ENCODE results near the gene CELF2. TPM values are rescaled to one million over a fixed set of nuclear protein-coding genes. Genes with fewer than 3 reads are reported as not detected.

The CELF2 gene
- total RNA-seq, 1 experiment from 2014 or later: 28.7 TPM

DNA sequence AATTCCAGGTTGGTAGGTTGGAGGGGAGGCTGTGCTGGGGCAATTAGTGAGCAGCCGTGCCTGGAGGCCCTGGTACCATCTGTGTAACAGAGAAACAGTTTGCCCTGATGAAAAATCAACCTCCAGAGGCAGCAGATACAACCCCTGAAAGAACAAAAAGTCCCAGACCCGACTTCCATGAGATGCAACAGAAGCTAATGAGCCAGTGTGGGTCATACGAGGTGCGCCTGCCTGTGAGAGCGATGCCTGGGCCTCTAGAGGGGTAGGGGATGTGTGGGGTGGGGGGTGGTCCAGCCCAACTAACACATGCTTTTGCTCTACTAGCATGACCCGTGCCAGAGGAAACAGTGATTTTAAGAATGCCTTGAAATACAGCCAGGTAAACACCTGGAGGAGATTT is 39.3 kb downstream of the CELF2 start:
- Histone ChIP-seq H4K20me1 (ENCODE audit: control insufficient read depth, insufficient read depth, insufficient read length) (no peaks in the 10 kb centered on the region), H3K9ac (ENCODE audit: extremely low read depth, insufficient read length, low read length) (no peak overlapping the region), H2BK20ac (ENCODE audit: low read depth, low read length, poor library complexity, severe bottlenecking) (no peak overlapping the region), H3K18ac (ENCODE audit: insufficient read length, low read depth, low read length) (no peak overlapping the region), H3K23me2 (ENCODE audit: insufficient read length, low read depth, low read length, poor library complexity, severe bottlenecking) (no peaks in the 10 kb centered on the region), H3K4me1 (ENCODE audit: insufficient read depth, low read length) (no peaks in the 10 kb centered on the region), H3T11ph (ENCODE audit: low read length) (no peak overlapping the region), H3K27ac (ENCODE audit: insufficient read length, low read depth, low read length) (no peak overlapping the region), H2BK15ac (ENCODE audit: low read depth, low read length) (no peak overlapping the region), H4K8ac (replicated peaks; ENCODE audit: insufficient read length, low read depth, low read length) (no peak overlapping the region), H4K5ac (ENCODE audit: insufficient read length, low read depth, low read length) (no peak overlapping the region), H3K4me2 (ENCODE audit: insufficient read depth, insufficient read length, low read length) (no peak overlapping the region), H3K9me3 (ENCODE audit: control insufficient read depth, low read depth, low read length) (no peaks in the 10 kb centered on the region), H2AFZ (ENCODE audit: low read length) (no peak overlapping the region), H3K27me3 (ENCODE audit: insufficient read depth, low read length) (no peaks in the 10 kb centered on the region), H3K79me1 (ENCODE audit: insufficient read depth, low read depth, low read length, poor library complexity, severe bottlenecking) (no peaks in the 10 kb centered on the region), H4K91ac (ENCODE audit: insufficient read length, low read depth, low read length) (no peak overlapping the region), H3K79me2 (ENCODE audit: insufficient read depth, low read length) (no peaks in the 10 kb centered on the region), H3K23ac (ENCODE audit: insufficient read length, low read depth, low read length) (no peak overlapping the region), H3K56ac (ENCODE audit: insufficient read length, low read depth, low read length) (no peak overlapping the region), H2BK12ac (ENCODE audit: insufficient read length, low read depth, low read length) (no peak overlapping the region), H3K14ac (ENCODE audit: insufficient read depth, low read length) (no peak overlapping the region), H3K4ac (ENCODE audit: low read depth, low read length) (no peak overlapping the region), H2BK5ac (ENCODE audit: insufficient read length, low read length) (no peak overlapping the region), H2AK5ac (ENCODE audit: insufficient read length, low read length) (no peak overlapping the region), H2BK120ac (ENCODE audit: low read depth, low read length, poor library complexity, severe bottlenecking) (no peak overlapping the region)
- no peak for TF ChIP-seq CTCF (conservative IDR thresholded peaks at IDR 0.05)
- Mint-ChIP-seq H3K4me3 (no peak overlapping the region), H3K27me3 (ENCODE audit: low read depth) (no peaks in the 10 kb centered on the region), H3K4me1 (peaks cover 34 to 38% of the 10 kb centered on the region in 2 experiments), H3K36me3 (ENCODE audit: insufficient read depth in 1 of 3, low read depth in 3 of 3) (peaks cover 0 to 17% (median 4%) of the 10 kb centered on the region in 3 experiments; a peak in 5 of 7 replicates), H3K9me3 (peaks cover 5 to 6% of the 10 kb centered on the region in 2 experiments; a peak in 4 of 5 replicates), H3K27ac (peak overlapping the region in 1 of 3 experiments; percentile 72; a peak in 2 of 7 replicates)
- DNase-seq: no peak
- WGBS (ENCODE audit: extremely low coverage, insufficient read length, low lambda C conversion rate): no CpG with 5 or more reads among the region's 6 CpGs
